Hematopoietic multipotent progenitor cell treated with erythropoietin and hydrocortisone succinate and interleukin-3 and kit ligand, for 17 days (in vitro differentiated cells): ENCODE results near the gene ZNF598.
"Not testable (repeated sequence)": the region's sequence is repeated elsewhere in the genome, so short reads cannot be mapped to it uniquely, and the experiment has no call there.

ENCODE experiments used
- DNase-seq: peaks from one replicate; pipeline ENCODE4 v3.0.0-alpha.2; 2015; ENCODE audit warnings: low spot score

The ZNF598 gene

GRCh38 chr16:2040041-2040786 lies 30.6 kb upstream of the ZNF598 start:
- DNase-seq: no peak

GRCh38 chr16:2039274-2040031 lies 29.8 kb upstream of the ZNF598 start:
- no peak for DNase-seq

- DNase-seq: no peak
Observed at GRCh38 chr16:2038382-2039231, 29.0 kb upstream of the ZNF598 start.

- no peak for DNase-seq
Observed at GRCh38 chr16:2037647-2038381, 28.2 kb upstream of the ZNF598 start.

- DNase-seq: no peak
Observed at GRCh38 chr16:2037115-2037514, 27.5 kb upstream of the ZNF598 start.

- DNase-seq: no peak
Observed at GRCh38 chr16:2036200-2036966, 26.8 kb upstream of the ZNF598 start.

- DNase-seq: no peak
Observed at GRCh38 chr16:2035431-2036199, 26.0 kb upstream of the ZNF598 start.

GRCh38 chr16:2034696-2035430 lies 25.2 kb upstream of the ZNF598 start:
- no peak for DNase-seq

- not testable (repeated sequence) for DNase-seq
Observed at GRCh38 chr16:2033909-2034695, 24.5 kb upstream of the ZNF598 start.

GRCh38 chr16:2033057-2033908 lies 23.7 kb upstream of the ZNF598 start:
- DNase-seq: no peak

GRCh38 chr16:2032285-2033056 lies 22.9 kb upstream of the ZNF598 start:
- no peak for DNase-seq

- DNase-seq: no peak
Observed at GRCh38 chr16:2031081-2031577, 21.5 kb upstream of the ZNF598 start.

GRCh38 chr16:2030036-2030435 lies 20.4 kb upstream of the ZNF598 start:
- no peak for DNase-seq

- no peak for DNase-seq
Observed at GRCh38 chr16:2029350-2029749, 19.7 kb upstream of the ZNF598 start.

- DNase-seq: no peak
Observed at GRCh38 chr16:2028620-2029220, 19.1 kb upstream of the ZNF598 start.

GRCh38 chr16:2028146-2028545 lies 18.5 kb upstream of the ZNF598 start:
- DNase-seq: no peak
